Endothelial cell of umbilical vein (primary cell): ENCODE measurements around the gene UBE2S. TPM values are rescaled to one million over a fixed set of nuclear protein-coding genes. Genes with fewer than 3 reads are reported as not detected.

Experiments
- BruUV-seq: library from RNA; stranded (reverse); fragments of 400-500 nt; replicated peaks from 2 replicates; lab custom pipeline; 2021; lab: Mats Ljungman, UMichigan
- CTCF ChIA-PET: fragments of 300-600, 350-600 bp; sonication (Branson Sonifier 250); formaldehyde crosslinking; loops from one replicate; lab custom pipeline; 2021; ENCODE audit warnings: antibody characterized with exemption, inconsistent platforms; lab: Charles Lee
- POLR2A ChIA-PET: fragments of 300-600, 350-600 bp; sonication (Branson Sonifier 250); formaldehyde crosslinking; loops from one replicate; lab custom pipeline; 2021; ENCODE audit warnings: antibody characterized with exemption, inconsistent platforms; lab: Charles Lee
- DNase-seq: peaks from one replicate; pipeline ENCODE4 v3.0.0-alpha.2; 2011; ENCODE audit warnings: low read depth, low spot score
- FAIRE-seq: peaks from 2 replicates; lab custom pipeline; 2011; peaks lifted over from hg19 to GRCh38; lab: Jason Lieb, UNC
- H2AFZ ChIP-seq: 2 replicates; pipeline ENCODE4 v1.6.0; 2012; ENCODE audit warnings: low read depth, low read length, control low read depth, inconsistent platforms
- H3K27ac ChIP-seq: 2 replicates; pipeline ENCODE4 v1.5.1; 2011; ENCODE audit warnings: low read depth, mild to moderate bottlenecking, control low read depth, low read length, moderate library complexity; ENCODE audit not compliant: insufficient read depth
- H3K27me3 ChIP-seq, 2 experiments: 2 replicates each; pipeline versions ENCODE4 v1.6.0 to v1.6.1; 2011; ENCODE audit warnings: low read length in 2 of 2, mixed read lengths in 1 of 2; ENCODE audit not compliant: control insufficient read depth in 2 of 2, insufficient read depth in 2 of 2
- H3K36me3 ChIP-seq, 2 experiments: 2 replicates in 1 of 2; 3 replicates in 1 of 2; pipeline ENCODE4 v1.5.1; 2011; ENCODE audit warnings: low read length in 2 of 2, mild to moderate bottlenecking in 1 of 2, moderate library complexity in 1 of 2; ENCODE audit not compliant: control insufficient read depth in 2 of 2, insufficient read depth in 2 of 2; ENCODE audit errors: extremely low read depth in 1 of 2
- H3K4me1 ChIP-seq: 3 replicates; pipeline ENCODE4 v1.5.1; 2011; ENCODE audit warnings: mild to moderate bottlenecking, low read length; ENCODE audit not compliant: control insufficient read depth, insufficient read depth; ENCODE audit errors: extremely low read depth
- H3K4me2 ChIP-seq: 2 replicates; pipeline ENCODE4 v1.6.1; 2011; ENCODE audit warnings: low read length, control low read depth, mixed read lengths; ENCODE audit not compliant: insufficient read depth
- H3K4me3 ChIP-seq, 3 experiments: fragments of 200-600 bp in 1 of 3; sonication (generic), shearing (Covaris generic) in 1 of 3; replicated peaks in 1 of 3; 2 replicates each; pipeline ENCODE4 v1.5.1; 2011 to 2016; ENCODE audit warnings: control low read depth in 3 of 3, low read length in 3 of 3, mild to moderate bottlenecking in 2 of 3, inconsistent platforms in 1 of 3, low read depth in 1 of 3, moderate library complexity in 1 of 3; ENCODE audit not compliant: insufficient read depth in 1 of 3
- H3K79me2 ChIP-seq: 2 replicates; pipeline ENCODE4 v1.6.0; 2012; ENCODE audit warnings: low read length, inconsistent platforms; ENCODE audit not compliant: control insufficient read depth, insufficient read depth
- H3K9ac ChIP-seq: replicated peaks from 2 replicates; pipeline ENCODE3; 2011; ENCODE audit warnings: low read length, control low read depth; ENCODE audit not compliant: insufficient read depth; ENCODE audit errors: extremely low read depth
- H3K9me1 ChIP-seq: replicated peaks from 3 replicates; pipeline ENCODE4 v1.6.0; 2011; ENCODE audit warnings: mild to moderate bottlenecking, low read length; ENCODE audit not compliant: control insufficient read depth, insufficient read depth; ENCODE audit errors: extremely low read depth
- H3K9me3 ChIP-seq: replicated peaks from 2 replicates; pipeline ENCODE4 v1.5.1; 2012; ENCODE audit warnings: low read length, inconsistent platforms; ENCODE audit not compliant: control insufficient read depth, insufficient read depth
- H4K20me1 ChIP-seq: replicated peaks from 2 replicates; pipeline ENCODE3; 2011; ENCODE audit warnings: mild to moderate bottlenecking, low read length; ENCODE audit not compliant: control insufficient read depth, insufficient read depth; ENCODE audit errors: extremely low read depth
- EZH2 ChIP-seq: IDR thresholded peaks from 2 replicates; pipeline ENCODE4 v1.6.1; 2012; ENCODE audit warnings: borderline replicate concordance, low read depth, mild to moderate bottlenecking, moderate library complexity, low read length, inconsistent platforms; ENCODE audit not compliant: severe bottlenecking
- FOS ChIP-seq: IDR thresholded peaks from 2 replicates; pipeline ENCODE4 v1.6.1; 2011; ENCODE audit warnings: mild to moderate bottlenecking, low read length, moderate library complexity, borderline replicate concordance; ENCODE audit not compliant: insufficient read depth
- GATA2 ChIP-seq: IDR thresholded peaks from 2 replicates; pipeline ENCODE4 v1.7.0; 2011; ENCODE audit warnings: low read depth, mild to moderate bottlenecking, moderate library complexity, mixed read lengths, low read length; ENCODE audit not compliant: insufficient read length, insufficient read depth
- JUN ChIP-seq: IDR thresholded peaks from 2 replicates; pipeline ENCODE4 v1.6.1; 2011; ENCODE audit warnings: borderline replicate concordance, low read depth; ENCODE audit not compliant: insufficient read length, insufficient read depth
- MYC ChIP-seq: IDR thresholded peaks from one replicate; pipeline ENCODE4 v1.6.1; 2011; ENCODE audit warnings: mild to moderate bottlenecking, low read depth, low read length
- POLR2A ChIP-seq: IDR thresholded peaks from 2 replicates; pipeline ENCODE4 v1.6.1; 2012; ENCODE audit warnings: low read depth, mild to moderate bottlenecking, control low read depth, low read length
- POLR2AphosphoS5 ChIP-seq: IDR thresholded peaks from 2 replicates; pipeline ENCODE4 v1.6.1; 2012; ENCODE audit warnings: low read depth, mild to moderate bottlenecking, control low read depth, low read length, moderate library complexity; ENCODE audit not compliant: insufficient read depth
- dilution Hi-C: fragments of 300-500 bp; cut with MboI; formaldehyde crosslinking; loops from one replicate; pipeline ENCODE4 v1.15.0; 2019; ENCODE audit warnings: low sequenced_read_pairs; ENCODE audit not compliant: extremely low pct_ligation_motif_present
- intact Hi-C: fragments of 100-400 bp; cut with micrococcal nuclease; formaldehyde crosslinking; loops from one replicate; pipeline ENCODE4 v1.10.0; 2022
- polyA plus RNA-seq, 4 experiments: library from polyadenylated mRNA; depleted of rRNA in 3 of 4; stranded (reverse) in 3 of 4; unstranded in 1 of 4; fragments of >200 nt; gene quantifications; 2 replicates each; pipeline versions ENCODE4 v1.2.1 to v1.2.3, GENCODE V29; 2011 to 2012; ENCODE audit warnings: missing spikeins in 1 of 4
- total RNA-seq: library from RNA; stranded (reverse); gene quantifications from 2 replicates; pipeline ENCODE4 v1.2.3, GENCODE V29; 2021
- TF ChIP-seq, protein P1 (sequence below): IDR thresholded peaks from 2 replicates; pipeline ENCODE4 v1.6.1; 2011; ENCODE audit not compliant: insufficient read depth, insufficient read length
- TF ChIP-seq, protein P2 (sequence below), 2 donors: IDR thresholded peaks; 1 replicate in 1 of 2; 2 replicates in 1 of 2; pipeline ENCODE4 v1.5.1; 2011; ENCODE audit warnings: low read length in 2 of 2, mild to moderate bottlenecking in 2 of 2, moderate library complexity in 2 of 2, control low read depth in 1 of 2, inconsistent platforms in 1 of 2, low read depth in 1 of 2; ENCODE audit not compliant: insufficient read depth in 1 of 2; ENCODE audit errors: extremely low read depth in 1 of 2

Gene UBE2S
- total and polyA plus RNA-seq, 2 donors (not counting 3 experiments of a cell fraction or from before 2014, with no cell fraction given), result 183 to 257 TPM

DNA sequence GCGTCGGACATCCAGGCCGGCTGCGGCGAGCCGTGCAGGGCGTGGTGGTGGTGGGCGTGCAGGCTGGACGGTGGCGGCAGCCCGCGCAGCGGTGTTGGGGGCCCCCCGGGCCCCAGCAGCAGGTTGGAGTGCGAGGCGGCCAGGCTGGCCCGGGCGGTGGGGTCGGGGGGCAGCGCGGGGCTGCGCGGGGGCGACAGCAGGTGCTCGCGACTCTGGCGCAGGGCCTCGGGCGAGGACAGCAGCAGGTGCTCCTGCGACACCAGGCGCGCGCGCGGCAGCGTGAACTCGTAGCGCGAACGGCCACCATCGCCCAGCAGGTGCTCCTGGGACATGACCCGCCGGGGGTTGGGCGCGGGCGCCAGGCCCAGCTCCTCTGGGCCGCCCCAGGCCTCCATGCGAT, 25.7 kb upstream of the UBE2S start:
- DNase-seq (no peak), FAIRE-seq (no peak)
- CTCF ChIA-PET, result no interaction called here
- H3K79me2 ChIP-seq, result no peaks in the 10 kb centered on the region
- no peak overlapping the region for H3K27ac ChIP-seq
- H2AFZ ChIP-seq, result no peak overlapping the region
- no peak overlapping the region for H3K4me3 ChIP-seq
- no peaks in the 10 kb centered on the region for H3K4me1 ChIP-seq
- no TSS peak for BruUV-seq
- H3K9me3 ChIP-seq, result no peaks in the 10 kb centered on the region
- no peak overlapping the region for H3K9ac ChIP-seq
- H3K27me3 ChIP-seq, result peaks cover 3% of the 10 kb centered on the region in 2 experiments
- H4K20me1 ChIP-seq, result no peaks in the 10 kb centered on the region
- dilution Hi-C loops, result no loop called here
- TF ChIP-seq JUN (no peak), POLR2A (no peak), POLR2AphosphoS5 (no peak), FOS (no peak), EZH2 (no peak), MYC (no peak), GATA2 (no peak)
- TF ChIP-seq, protein P1, sequence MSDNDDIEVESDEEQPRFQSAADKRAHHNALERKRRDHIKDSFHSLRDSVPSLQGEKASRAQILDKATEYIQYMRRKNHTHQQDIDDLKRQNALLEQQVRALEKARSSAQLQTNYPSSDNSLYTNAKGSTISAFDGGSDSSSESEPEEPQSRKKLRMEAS, result no peak
- TF ChIP-seq, protein P2, sequence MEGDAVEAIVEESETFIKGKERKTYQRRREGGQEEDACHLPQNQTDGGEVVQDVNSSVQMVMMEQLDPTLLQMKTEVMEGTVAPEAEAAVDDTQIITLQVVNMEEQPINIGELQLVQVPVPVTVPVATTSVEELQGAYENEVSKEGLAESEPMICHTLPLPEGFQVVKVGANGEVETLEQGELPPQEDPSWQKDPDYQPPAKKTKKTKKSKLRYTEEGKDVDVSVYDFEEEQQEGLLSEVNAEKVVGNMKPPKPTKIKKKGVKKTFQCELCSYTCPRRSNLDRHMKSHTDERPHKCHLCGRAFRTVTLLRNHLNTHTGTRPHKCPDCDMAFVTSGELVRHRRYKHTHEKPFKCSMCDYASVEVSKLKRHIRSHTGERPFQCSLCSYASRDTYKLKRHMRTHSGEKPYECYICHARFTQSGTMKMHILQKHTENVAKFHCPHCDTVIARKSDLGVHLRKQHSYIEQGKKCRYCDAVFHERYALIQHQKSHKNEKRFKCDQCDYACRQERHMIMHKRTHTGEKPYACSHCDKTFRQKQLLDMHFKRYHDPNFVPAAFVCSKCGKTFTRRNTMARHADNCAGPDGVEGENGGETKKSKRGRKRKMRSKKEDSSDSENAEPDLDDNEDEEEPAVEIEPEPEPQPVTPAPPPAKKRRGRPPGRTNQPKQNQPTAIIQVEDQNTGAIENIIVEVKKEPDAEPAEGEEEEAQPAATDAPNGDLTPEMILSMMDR (IDR thresholded peaks at IDR 0.05; ENCODE audit: extremely low read depth in 1 of 2, insufficient read depth in 1 of 2, low read depth in 1 of 2, low read length in 2 of 2), result no peak
- no peaks in the 10 kb centered on the region for H3K9me1 ChIP-seq
- intact Hi-C loops, result no loop called here
- POLR2A ChIA-PET, result no interaction called here
- no peaks in the 10 kb centered on the region for H3K36me3 ChIP-seq
- no peak overlapping the region for H3K4me2 ChIP-seq
